Fibroblast of skin of left quadriceps (primary cell): Measurements from ENCODE around the gene DIAPH3.
"Not testable (repeated sequence)": the region's sequence is repeated elsewhere in the genome, so short reads cannot be mapped to it uniquely, and the experiment has no call there.

Experiments
- DNase-seq, 2 experiments: peaks; one replicate each; pipeline ENCODE4 v3.0.0-alpha.2; 2013; ENCODE audit warnings: low read depth in 2 of 2

DIAPH3 gene, protein sequence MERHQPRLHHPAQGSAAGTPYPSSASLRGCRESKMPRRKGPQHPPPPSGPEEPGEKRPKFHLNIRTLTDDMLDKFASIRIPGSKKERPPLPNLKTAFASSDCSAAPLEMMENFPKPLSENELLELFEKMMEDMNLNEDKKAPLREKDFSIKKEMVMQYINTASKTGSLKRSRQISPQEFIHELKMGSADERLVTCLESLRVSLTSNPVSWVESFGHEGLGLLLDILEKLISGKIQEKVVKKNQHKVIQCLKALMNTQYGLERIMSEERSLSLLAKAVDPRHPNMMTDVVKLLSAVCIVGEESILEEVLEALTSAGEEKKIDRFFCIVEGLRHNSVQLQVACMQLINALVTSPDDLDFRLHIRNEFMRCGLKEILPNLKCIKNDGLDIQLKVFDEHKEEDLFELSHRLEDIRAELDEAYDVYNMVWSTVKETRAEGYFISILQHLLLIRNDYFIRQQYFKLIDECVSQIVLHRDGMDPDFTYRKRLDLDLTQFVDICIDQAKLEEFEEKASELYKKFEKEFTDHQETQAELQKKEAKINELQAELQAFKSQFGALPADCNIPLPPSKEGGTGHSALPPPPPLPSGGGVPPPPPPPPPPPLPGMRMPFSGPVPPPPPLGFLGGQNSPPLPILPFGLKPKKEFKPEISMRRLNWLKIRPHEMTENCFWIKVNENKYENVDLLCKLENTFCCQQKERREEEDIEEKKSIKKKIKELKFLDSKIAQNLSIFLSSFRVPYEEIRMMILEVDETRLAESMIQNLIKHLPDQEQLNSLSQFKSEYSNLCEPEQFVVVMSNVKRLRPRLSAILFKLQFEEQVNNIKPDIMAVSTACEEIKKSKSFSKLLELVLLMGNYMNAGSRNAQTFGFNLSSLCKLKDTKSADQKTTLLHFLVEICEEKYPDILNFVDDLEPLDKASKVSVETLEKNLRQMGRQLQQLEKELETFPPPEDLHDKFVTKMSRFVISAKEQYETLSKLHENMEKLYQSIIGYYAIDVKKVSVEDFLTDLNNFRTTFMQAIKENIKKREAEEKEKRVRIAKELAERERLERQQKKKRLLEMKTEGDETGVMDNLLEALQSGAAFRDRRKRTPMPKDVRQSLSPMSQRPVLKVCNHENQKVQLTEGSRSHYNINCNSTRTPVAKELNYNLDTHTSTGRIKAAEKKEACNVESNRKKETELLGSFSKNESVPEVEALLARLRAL

DNA sequence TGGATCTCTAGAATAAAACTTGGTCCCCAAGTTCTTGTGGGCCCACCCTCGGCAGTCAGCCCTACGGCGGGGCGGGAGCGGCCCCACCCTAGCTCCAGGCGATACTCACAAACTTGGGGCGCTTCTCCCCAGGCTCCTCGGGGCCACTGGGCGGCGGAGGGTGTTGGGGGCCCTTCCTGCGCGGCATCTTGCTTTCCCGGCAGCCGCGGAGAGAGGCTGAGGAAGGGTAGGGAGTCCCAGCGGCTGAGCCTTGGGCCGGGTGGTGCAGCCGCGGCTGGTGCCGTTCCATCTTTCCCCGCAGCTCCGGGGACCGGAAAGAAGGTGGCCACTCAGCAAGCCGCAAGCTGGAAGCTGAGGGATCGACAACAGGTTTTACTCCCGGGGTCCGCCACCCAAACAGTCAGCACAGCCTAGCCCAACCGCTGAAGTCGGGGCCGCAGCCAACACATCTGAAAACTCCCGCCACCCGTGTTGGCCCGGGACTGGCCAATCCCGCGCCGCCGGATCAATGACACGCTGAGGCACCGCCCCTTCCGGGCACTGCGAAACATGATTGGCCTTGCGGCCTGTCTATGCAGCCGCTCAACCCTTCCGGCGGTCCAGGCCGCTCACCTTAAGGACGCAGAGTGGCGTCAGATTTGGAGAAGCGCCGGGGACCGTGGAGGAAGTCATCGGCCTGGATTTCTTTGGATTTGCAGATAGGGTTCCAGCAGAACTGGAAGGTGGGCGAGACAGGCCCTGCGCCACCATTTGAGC, at the start of gene DIAPH3:
TSS of gene DIAPH3 (minus strand) at position 451 of the 756 bp plus-strand sequence. CDS start at position 289, 162 bp downstream.
- peak; percentile 89 to 91 for DNase-seq

GRCh38 chr13:60213236-60213744, 49.6 kb upstream of the DIAPH3 start:
- no peak for DNase-seq

- DNase-seq, result no peak
Observed at GRCh38 chr13:60211548-60211947, 47.8 kb upstream of the DIAPH3 start.

GRCh38 chr13:60210510-60211330, 47.0 kb upstream of the DIAPH3 start:
- DNase-seq, result no peak

DNA sequence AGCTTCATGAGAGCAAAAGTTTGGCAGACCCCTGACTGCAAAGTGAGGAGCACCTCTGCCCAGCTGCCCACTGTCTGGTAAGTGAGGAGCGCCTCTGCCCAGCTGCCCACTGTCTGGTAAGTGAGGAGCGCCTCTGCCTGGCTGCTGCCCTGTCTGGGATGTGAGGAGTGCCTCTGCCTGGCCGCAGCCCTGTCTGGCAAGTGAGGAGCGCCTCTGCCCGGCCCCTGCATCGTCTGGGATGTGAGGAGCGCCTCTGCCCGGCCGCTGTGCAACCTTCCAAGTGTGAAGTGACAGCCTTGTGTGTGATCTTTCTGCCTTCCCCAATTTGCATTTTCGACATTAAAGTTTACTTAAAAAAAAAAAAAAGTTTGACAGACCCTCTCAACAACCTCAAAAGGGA, 41.8 kb upstream of the DIAPH3 start:
- not testable (repeated sequence) for DNase-seq

DNA sequence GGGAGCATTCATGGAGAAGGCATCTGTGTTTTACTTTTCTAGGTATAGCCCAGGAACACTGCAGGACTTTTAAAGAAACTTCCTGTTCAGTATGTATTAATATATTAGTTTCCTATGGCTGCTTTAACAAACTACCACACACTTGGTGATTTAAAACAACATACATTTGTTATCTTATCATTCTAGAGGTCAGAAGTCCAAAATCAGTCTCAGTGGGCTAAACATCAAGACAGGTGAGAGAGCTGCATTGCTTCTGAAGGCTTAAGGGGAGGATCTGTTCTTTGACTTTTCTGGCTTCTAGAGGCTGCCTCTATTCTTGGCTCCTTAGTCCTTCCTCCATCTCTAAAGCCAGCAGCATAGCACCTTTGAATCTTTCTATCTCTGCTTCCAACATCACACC, 37.6 kb upstream of the DIAPH3 start:
- DNase-seq, result no peak

DNA sequence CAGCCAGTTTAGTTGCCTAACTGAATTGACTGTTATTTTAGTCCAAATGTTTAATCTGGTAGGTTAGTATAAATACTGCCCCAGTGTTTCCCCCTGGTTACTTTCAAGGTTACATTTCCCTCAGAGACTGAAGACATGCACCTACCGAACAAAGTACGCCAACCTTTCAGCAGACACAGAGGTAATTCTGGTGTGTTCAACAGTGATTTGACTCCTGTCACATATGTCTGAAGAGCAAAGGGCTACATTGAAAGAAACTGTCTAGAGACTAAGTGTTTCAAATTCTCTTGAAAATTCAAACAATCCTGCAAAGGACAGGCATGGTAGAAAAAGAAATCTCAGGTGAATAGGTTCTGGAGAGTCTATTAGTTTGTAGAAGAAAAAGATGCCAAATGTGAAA, 32.2 kb upstream of the DIAPH3 start:
- not testable (repeated sequence) for DNase-seq

GRCh38 chr13:60182907-60183306, 19.2 kb upstream of the DIAPH3 start:
- DNase-seq, result no peak

DNA sequence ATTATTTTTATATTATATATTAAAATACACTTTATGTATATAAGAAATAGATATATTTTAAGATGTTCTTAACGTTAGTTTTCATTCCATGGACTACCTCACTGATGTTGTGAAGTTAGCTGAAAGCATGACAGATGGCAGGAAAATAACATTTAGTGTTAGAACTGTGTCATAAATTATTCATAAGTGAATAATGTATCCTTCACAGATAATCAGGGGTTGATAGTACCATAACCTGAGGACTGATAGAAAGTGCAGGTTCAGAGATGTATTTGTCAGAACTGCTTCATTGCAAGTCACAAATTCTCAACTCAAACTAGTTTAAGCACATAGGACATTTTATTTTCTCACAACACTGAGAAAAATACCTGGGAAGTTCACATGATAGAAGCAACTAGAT, 14.6 kb upstream of the DIAPH3 start:
- no peak for DNase-seq

DNA sequence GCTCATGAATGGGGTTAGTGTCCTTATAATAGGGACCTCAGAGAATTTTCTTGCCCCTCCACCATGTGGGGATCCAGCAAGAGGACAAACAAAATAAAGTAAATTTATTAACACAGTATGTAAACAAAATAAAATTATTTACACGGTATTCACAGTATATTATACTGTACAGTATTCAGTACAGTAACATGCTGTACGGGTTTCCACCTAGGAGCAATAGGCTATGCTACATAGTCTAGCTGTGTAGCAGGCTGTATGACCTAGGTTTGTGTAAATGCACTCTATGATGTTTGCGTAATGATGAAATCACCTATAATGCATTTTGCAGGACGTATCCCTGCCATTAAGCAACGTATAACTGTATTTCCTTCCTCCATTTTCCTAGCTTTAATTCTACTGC, 11.8 kb upstream of the DIAPH3 start:
- DNase-seq, result no peak

- no peak for DNase-seq
Observed at GRCh38 chr13:60174113-60174512, 10.4 kb upstream of the DIAPH3 start.

GRCh38 chr13:60172111-60172510, 8.4 kb upstream of the DIAPH3 start:
- no peak for DNase-seq

DNA sequence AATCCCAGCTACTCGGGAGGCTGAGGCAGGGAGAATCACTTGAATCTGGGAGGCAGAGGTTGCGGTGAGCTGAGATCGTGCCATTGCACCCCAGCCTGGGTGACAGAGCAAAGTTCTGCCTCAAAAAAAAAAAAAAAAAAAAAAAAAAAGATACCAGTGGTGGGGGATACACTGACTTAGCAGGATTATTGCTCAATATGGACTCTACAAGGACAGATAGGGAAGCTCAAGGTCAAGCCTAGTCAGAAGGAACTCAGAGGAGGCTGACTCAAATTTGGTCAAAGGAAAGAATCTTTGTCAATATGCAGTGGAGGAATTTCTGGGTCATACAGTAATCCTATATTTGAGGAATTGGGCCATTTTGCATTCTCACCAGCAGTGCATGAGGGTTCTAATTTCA, 6.7 kb upstream of the DIAPH3 start:
- no peak for DNase-seq

DNA sequence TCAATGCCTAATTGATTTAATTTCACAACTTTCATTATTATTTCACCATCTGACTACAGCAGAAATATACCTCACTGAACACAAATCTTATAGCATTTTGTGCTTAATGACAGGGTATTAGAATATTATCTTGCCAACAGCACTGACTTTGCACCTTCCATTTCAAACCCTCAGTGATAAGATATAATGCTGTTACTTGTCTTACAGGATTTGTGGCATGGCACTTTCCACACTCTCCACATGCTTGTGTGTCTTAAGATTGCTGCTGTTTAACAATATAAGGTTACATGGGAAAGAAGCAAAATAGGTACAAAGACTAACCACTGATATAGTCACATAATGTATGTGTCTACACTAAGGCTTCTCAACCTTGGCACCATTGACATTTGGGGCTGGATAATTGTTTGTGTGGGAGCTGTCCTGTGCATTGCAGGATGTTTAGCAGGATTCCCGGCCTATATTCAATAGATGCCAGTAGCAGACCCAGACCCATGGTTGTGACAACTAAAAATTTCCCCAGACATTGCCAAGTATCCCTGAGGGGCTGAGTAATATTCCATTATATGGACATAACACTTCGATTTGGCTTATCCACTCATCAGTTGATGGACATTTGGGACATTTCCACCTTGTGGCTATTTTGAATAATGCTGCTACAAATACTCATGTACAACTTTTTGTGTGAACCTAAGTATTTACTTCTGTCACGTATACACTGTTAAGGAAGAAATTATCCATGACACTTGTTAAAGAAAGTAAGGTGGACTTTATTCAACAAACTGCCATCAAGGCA, 5.7 kb upstream of the DIAPH3 start:
- DNase-seq, result no peak

DNA sequence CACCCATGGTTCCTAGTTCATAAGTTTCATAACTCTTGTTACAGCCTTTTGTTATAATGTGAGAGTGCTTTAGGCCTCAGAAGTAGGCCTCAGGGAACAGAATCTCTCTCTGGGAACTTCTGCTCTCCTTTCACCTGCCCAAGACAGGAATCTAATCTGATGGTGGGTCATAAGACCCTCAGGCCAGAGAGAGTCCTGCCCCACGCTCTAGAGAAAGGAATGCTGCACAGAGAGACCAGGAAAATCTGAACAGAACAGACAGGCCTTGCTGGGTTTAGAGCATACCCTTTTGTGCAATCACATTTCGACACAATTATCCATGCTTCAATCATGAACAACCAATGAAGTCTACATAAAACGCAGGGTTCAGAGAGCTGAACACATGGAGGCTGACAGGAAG, 3.4 kb upstream of the DIAPH3 start:
- DNase-seq, result no peak

GRCh38 chr13:60165391-60166099, 1.8 kb upstream of the DIAPH3 start:
- DNase-seq, result peak; percentile 59 to 65

GRCh38 chr13:60164234-60164889, 634 bp upstream of the DIAPH3 start:
- no peak for DNase-seq

- no peak for DNase-seq
Observed at GRCh38 chr13:60162096-60162495, 1.6 kb downstream of the DIAPH3 start.
